Fibroblast of villous mesenchyme (primary cell): ENCODE results near the gene STAG1. TPM values are rescaled to one million over a fixed set of nuclear protein-coding genes. Genes with fewer than 3 reads are reported as not detected.

Experiments used
- DNase-seq: peaks from one replicate; pipeline ENCODE4 v3.0.0-alpha.2; 2010; ENCODE audit warnings: low read depth
- H3K4me3 ChIP-seq: 2 replicates; pipeline ENCODE4 v1.5.1; 2011; ENCODE audit warnings: low read depth, mild to moderate bottlenecking, low read length
- CTCF ChIP-seq: IDR thresholded peaks from 2 replicates; pipeline ENCODE4 v1.5.1; 2012; ENCODE audit warnings: low read depth, mild to moderate bottlenecking, low read length; ENCODE audit not compliant: insufficient read depth
- total RNA-seq: library from RNA; depleted of rRNA; stranded (reverse); fragments of >200 nt; gene quantifications from 2 replicates; pipeline ENCODE4 v1.2.3, GENCODE V29; 2012

Gene STAG1
- total RNA-seq, 1 donor = 52.7 TPM

- no peak overlapping the region for H3K4me3 ChIP-seq
- no peak for DNase-seq
- no peak for TF ChIP-seq CTCF
Measured at GRCh38 chr3:136437043-136437442, 315.1 kb downstream of the STAG1 start.

- H3K4me3 ChIP-seq = no peak overlapping the region
- DNase-seq = no peak
- TF ChIP-seq CTCF = no peak
Measured at GRCh38 chr3:136434429-136434828, 317.7 kb downstream of the STAG1 start.

- TF ChIP-seq CTCF = no peak
- DNase-seq = no peak
- no peak overlapping the region for H3K4me3 ChIP-seq
Measured at GRCh38 chr3:136432685-136433084, 319.5 kb downstream of the STAG1 start.

GRCh38 chr3:136428167-136428566 is 324.0 kb downstream of the STAG1 start:
- peak; percentile 32 for DNase-seq
- no peak overlapping the region for H3K4me3 ChIP-seq
- no peak for TF ChIP-seq CTCF

GRCh38 chr3:136427236-136427635 is 324.9 kb downstream of the STAG1 start:
- no peak overlapping the region for H3K4me3 ChIP-seq
- no peak for TF ChIP-seq CTCF
- no peak for DNase-seq

GRCh38 chr3:136414476-136414875 is 337.7 kb downstream of the STAG1 start:
- no peak overlapping the region for H3K4me3 ChIP-seq
- no peak for TF ChIP-seq CTCF
- DNase-seq = peak; percentile 26

GRCh38 chr3:136412307-136412706 is 339.9 kb downstream of the STAG1 start:
- H3K4me3 ChIP-seq = no peak overlapping the region
- peak; percentile 16 for DNase-seq
- TF ChIP-seq CTCF = no peak
